H1 (cell line): ENCODE measurements around the gene NAB1.

Source experiments
- CEBPB ChIP-seq: IDR thresholded peaks from 2 replicates; pipeline ENCODE4 v1.6.1; 2012; ENCODE audit warnings: low read depth, low read length
- CTCF ChIP-seq, 3 experiments: IDR thresholded peaks; 1 replicate in 2 of 3; 2 replicates in 1 of 3; pipeline versions ENCODE4 v1.5.1 to v1.6.1; 2011; ENCODE audit warnings: low read length in 3 of 3, mild to moderate bottlenecking in 3 of 3, inconsistent platforms in 2 of 3, low read depth in 1 of 3, moderate library complexity in 1 of 3; ENCODE audit not compliant: insufficient read depth in 1 of 3; ENCODE audit errors: control extremely low read depth in 1 of 3
- GABPA ChIP-seq: IDR thresholded peaks from 2 replicates; pipeline ENCODE4 v1.6.1; 2011; ENCODE audit warnings: mild to moderate bottlenecking, low read length, moderate library complexity, borderline replicate concordance; ENCODE audit not compliant: insufficient read depth
- GTF2F1 ChIP-seq: IDR thresholded peaks from 2 replicates; pipeline ENCODE4 v1.6.1; 2012; ENCODE audit warnings: low read depth, low read length, improper control_type of control experiment, borderline replicate concordance
- JUND ChIP-seq: IDR thresholded peaks from 2 replicates; pipeline ENCODE4 v1.6.1; 2011; ENCODE audit warnings: mild to moderate bottlenecking, improper control_type of control experiment, low read length
- MAFK ChIP-seq: IDR thresholded peaks from 2 replicates; pipeline ENCODE4 v1.6.1; 2012; ENCODE audit warnings: low read depth, mild to moderate bottlenecking, improper control_type of control experiment, low read length
- POLR2AphosphoS5 ChIP-seq: IDR thresholded peaks from 2 replicates; pipeline ENCODE4 v1.6.1; 2011; ENCODE audit warnings: low read depth, low read length
- POU5F1 ChIP-seq: IDR thresholded peaks from 2 replicates; pipeline ENCODE4 v1.6.1; 2011; ENCODE audit warnings: low read depth, mild to moderate bottlenecking, low read length, moderate library complexity
- SAP30 ChIP-seq: fragments of 300-600 bp; sonication (generic); IDR thresholded peaks from 2 replicates; pipeline ENCODE4 v1.7.1; 2012; ENCODE audit warnings: low read length, moderate library complexity, mild to moderate bottlenecking, inconsistent platforms; ENCODE audit not compliant: insufficient read depth, insufficient replicate concordance
- SIN3A ChIP-seq, 2 experiments: IDR thresholded peaks in 1 of 2; conservative IDR thresholded peaks in 1 of 2; 2 replicates each; pipeline ENCODE4 v1.6.1; 2011 to 2012; ENCODE audit warnings: low read length in 2 of 2, improper control_type of control experiment in 1 of 2, low read depth in 1 of 2, mild to moderate bottlenecking in 1 of 2
- SP1 ChIP-seq: IDR thresholded peaks from 2 replicates; pipeline ENCODE4 v1.6.1; 2011; ENCODE audit warnings: low read depth, low read length
- TF ChIP-seq, protein P1 (sequence below): IDR thresholded peaks from 2 replicates; pipeline ENCODE4 v1.6.1; 2012; ENCODE audit warnings: inconsistent platforms

DNA sequence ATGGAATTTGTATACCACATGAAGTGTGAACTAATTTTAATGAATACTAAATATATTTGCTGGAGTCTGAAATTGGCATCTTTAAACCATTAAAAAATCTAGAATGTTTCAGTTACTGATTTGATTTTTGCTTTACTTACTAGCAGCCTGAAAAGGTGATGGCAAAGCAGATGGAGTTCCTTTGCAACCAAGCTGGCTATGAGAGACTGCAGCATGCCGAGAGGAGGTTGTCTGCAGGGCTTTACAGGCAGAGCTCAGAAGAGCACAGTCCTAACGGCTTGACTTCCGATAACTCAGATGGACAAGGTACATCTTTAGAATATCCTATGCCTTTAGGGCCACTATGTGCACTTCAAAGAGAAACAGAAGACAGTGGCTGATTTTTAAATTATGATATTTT is 36.5 kb downstream of the NAB1 start:
- TF ChIP-seq CTCF (IDR thresholded peaks at IDR 0.05; ENCODE audit: control extremely low read depth in 1 of 3, insufficient read depth in 1 of 3, low read depth in 1 of 3, low read length in 3 of 3) (no peak), CEBPB (no peak), SP1 (no peak), GABPA (no peak), POU5F1 (no peak), SIN3A (conservative IDR thresholded peaks at IDR 0.05 in 1 of 2, IDR thresholded peaks at IDR 0.05 in 1 of 2; ENCODE audit: low read depth in 1 of 2, low read length in 2 of 2) (no peak), SAP30 (no peak), MAFK (no peak), GTF2F1 (no peak), POLR2AphosphoS5 (no peak), JUND (no peak)
- TF ChIP-seq, protein P1, sequence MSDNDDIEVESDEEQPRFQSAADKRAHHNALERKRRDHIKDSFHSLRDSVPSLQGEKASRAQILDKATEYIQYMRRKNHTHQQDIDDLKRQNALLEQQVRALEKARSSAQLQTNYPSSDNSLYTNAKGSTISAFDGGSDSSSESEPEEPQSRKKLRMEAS = no peak
